HG03354 (cell line): ENCODE results near the gene NUDCD3.
"Not testable (repeated sequence)": the region's sequence is repeated elsewhere in the genome, so short reads cannot be mapped to it uniquely, and the experiment has no call there.

Source experiments
- ATAC-seq: cut with Tn5 transposase; IDR thresholded peaks from one replicate; pipeline ENCODE4 v1.9.1; 2021; ENCODE audit warnings: mild to moderate bottlenecking; ENCODE audit not compliant: unreplicated experiment, poor library complexity, severe bottlenecking

The NUDCD3 gene

GRCh38 chr7:44455155-44455554 lies 35.3 kb downstream of the NUDCD3 start:
- no peak for ATAC-seq

GRCh38 chr7:44454348-44454747 lies 36.1 kb downstream of the NUDCD3 start:
- no peak for ATAC-seq

GRCh38 chr7:44451123-44451522 lies 39.3 kb downstream of the NUDCD3 start:
- ATAC-seq, result no peak

GRCh38 chr7:44449584-44449928 lies 40.9 kb downstream of the NUDCD3 start:
- no peak for ATAC-seq

- no peak for ATAC-seq
Observed at GRCh38 chr7:44448922-44449583, 41.4 kb downstream of the NUDCD3 start.

GRCh38 chr7:44447874-44448425 lies 42.5 kb downstream of the NUDCD3 start:
- ATAC-seq, result no peak

- no peak for ATAC-seq
Observed at GRCh38 chr7:44445986-44446671, 44.3 kb downstream of the NUDCD3 start.

GRCh38 chr7:44441079-44441478 lies 49.4 kb downstream of the NUDCD3 start:
- ATAC-seq, result no peak

- ATAC-seq, result no peak
Observed at GRCh38 chr7:44440577-44441078, 49.8 kb downstream of the NUDCD3 start.

- no peak for ATAC-seq
Observed at GRCh38 chr7:44439926-44440325, 50.5 kb downstream of the NUDCD3 start.

- ATAC-seq, result no peak
Observed at GRCh38 chr7:44438816-44439215, 51.6 kb downstream of the NUDCD3 start.

- no peak for ATAC-seq
Observed at GRCh38 chr7:44434201-44434600, 56.3 kb downstream of the NUDCD3 start.

- no peak for ATAC-seq
Observed at GRCh38 chr7:44433255-44434022, 57.0 kb downstream of the NUDCD3 start.

- ATAC-seq, result no peak
Observed at GRCh38 chr7:44432381-44432977, 58.0 kb downstream of the NUDCD3 start.

- peak; percentile 71 for ATAC-seq
Observed at GRCh38 chr7:44431091-44431608, 59.3 kb downstream of the NUDCD3 start.

GRCh38 chr7:44430054-44430453 lies 60.4 kb downstream of the NUDCD3 start:
- no peak for ATAC-seq

- not testable (repeated sequence) for ATAC-seq
Observed at GRCh38 chr7:44424762-44425161, 65.7 kb downstream of the NUDCD3 start.

- no peak for ATAC-seq
Observed at GRCh38 chr7:44416941-44417340, 73.5 kb downstream of the NUDCD3 start.

GRCh38 chr7:44415510-44415909 lies 74.9 kb downstream of the NUDCD3 start:
- no peak for ATAC-seq

GRCh38 chr7:44415047-44415446 lies 75.4 kb downstream of the NUDCD3 start:
- no peak for ATAC-seq
